ENCODE measurements around the gene SMARCA1. TPM values are rescaled to one million over a fixed set of nuclear protein-coding genes. Genes with fewer than 3 reads are reported as not detected.

The SMARCA1 gene
- total and polyA plus RNA-seq, 2 experiments from 2014 or later: 66.7 to 119 TPM

DNA sequence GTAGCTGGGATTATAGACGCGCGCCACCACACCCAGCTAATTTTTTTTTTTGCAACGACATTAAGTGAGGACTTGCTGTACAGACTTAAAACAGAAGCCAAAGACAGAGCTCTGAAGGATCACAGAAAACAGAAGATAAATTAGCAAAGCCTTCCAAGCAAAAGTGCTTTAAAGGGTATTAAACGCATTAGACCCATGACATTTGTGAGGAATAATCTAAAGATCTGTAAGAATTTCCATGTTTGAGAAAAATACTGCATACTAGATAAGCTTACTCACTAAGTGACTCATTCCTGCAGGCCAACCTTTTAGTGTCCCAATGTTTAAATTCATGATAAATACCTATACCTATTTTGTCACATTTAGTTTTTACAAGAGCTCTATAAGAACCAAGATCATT, 27.4 kb downstream of the SMARCA1 start:
- no peak for TF ChIP-seq EZH2phosphoT487 (IDR thresholded peaks at IDR 0.05; ENCODE audit: low read depth, severe bottlenecking, unreplicated experiment)
- TF ChIP-seq, protein P1, sequence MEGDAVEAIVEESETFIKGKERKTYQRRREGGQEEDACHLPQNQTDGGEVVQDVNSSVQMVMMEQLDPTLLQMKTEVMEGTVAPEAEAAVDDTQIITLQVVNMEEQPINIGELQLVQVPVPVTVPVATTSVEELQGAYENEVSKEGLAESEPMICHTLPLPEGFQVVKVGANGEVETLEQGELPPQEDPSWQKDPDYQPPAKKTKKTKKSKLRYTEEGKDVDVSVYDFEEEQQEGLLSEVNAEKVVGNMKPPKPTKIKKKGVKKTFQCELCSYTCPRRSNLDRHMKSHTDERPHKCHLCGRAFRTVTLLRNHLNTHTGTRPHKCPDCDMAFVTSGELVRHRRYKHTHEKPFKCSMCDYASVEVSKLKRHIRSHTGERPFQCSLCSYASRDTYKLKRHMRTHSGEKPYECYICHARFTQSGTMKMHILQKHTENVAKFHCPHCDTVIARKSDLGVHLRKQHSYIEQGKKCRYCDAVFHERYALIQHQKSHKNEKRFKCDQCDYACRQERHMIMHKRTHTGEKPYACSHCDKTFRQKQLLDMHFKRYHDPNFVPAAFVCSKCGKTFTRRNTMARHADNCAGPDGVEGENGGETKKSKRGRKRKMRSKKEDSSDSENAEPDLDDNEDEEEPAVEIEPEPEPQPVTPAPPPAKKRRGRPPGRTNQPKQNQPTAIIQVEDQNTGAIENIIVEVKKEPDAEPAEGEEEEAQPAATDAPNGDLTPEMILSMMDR (IDR thresholded peaks at IDR 0.05; ENCODE audit: poor library complexity): no peak
- no peak for TF ChIP-seq EZH2 (IDR thresholded peaks at IDR 0.05; ENCODE audit: borderline replicate concordance)
- H3K4me1 ChIP-seq (ENCODE audit: insufficient read depth): no peaks in the 10 kb centered on the region
- no peaks in the 10 kb centered on the region for H3K9me2 ChIP-seq (replicated peaks; ENCODE audit: insufficient read depth)
- DNase-seq (ENCODE audit: low spot score): no peak
- no peak overlapping the region for H2AFZ ChIP-seq
- H4K20me1 ChIP-seq (ENCODE audit: insufficient read depth, poor library complexity, severe bottlenecking): no peaks in the 10 kb centered on the region
- H3K79me2 ChIP-seq: no peaks in the 10 kb centered on the region
- 77% methylated on average over 5 of the region's 5 CpGs for WGBS (ENCODE audit: low lambda C conversion rate, missing lambda C conversion rate)
- H3K4me3 ChIP-seq: no peak overlapping the region
- H3K27ac ChIP-seq: no peak overlapping the region
- H3K9me3 ChIP-seq (ENCODE audit: low read depth): no peaks in the 10 kb centered on the region
- no peak overlapping the region for H3K4me2 ChIP-seq
- H3K36me3 ChIP-seq (replicated peaks; ENCODE audit: insufficient read depth, low read depth): no peaks in the 10 kb centered on the region
- H3K27me3 ChIP-seq: no peaks in the 10 kb centered on the region

DNA sequence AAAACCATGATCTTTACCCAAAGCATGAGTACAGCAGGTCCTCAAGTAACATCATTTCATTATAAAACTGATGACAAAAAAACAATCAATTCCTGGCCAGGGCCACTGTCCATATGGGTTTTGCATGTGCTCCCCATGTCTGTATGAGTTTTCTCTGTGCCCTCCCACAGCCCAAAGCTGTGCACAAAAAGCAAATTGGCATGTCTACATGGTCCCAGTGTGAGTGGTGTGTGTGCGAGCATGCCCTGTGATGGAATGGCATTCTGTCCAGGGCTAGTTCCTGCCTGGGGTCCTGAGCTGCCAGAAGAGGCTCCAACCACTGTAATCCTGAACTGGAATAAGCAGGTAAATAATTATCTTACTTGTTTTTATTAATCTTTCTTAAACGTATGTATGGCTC, 28.4 kb downstream of the SMARCA1 start:
- Histone ChIP-seq H3K4me1 (ENCODE audit: insufficient read depth) (no peaks in the 10 kb centered on the region), H3K36me3 (replicated peaks; ENCODE audit: insufficient read depth, low read depth) (no peaks in the 10 kb centered on the region), H3K4me2 (no peak overlapping the region), H3K27ac (no peak overlapping the region), H2AFZ (no peak overlapping the region), H3K27me3 (no peaks in the 10 kb centered on the region), H3K9me2 (replicated peaks; ENCODE audit: insufficient read depth) (no peaks in the 10 kb centered on the region), H3K4me3 (no peak overlapping the region), H3K9me3 (ENCODE audit: low read depth) (no peaks in the 10 kb centered on the region), H3K79me2 (no peaks in the 10 kb centered on the region), H4K20me1 (ENCODE audit: insufficient read depth, poor library complexity, severe bottlenecking) (no peaks in the 10 kb centered on the region)
- WGBS (ENCODE audit: low lambda C conversion rate, missing lambda C conversion rate): 76% methylated on average over 2 of the region's 2 CpGs
- no peak for DNase-seq (ENCODE audit: low spot score)
- no peak for TF ChIP-seq EZH2phosphoT487 (IDR thresholded peaks at IDR 0.05; ENCODE audit: low read depth, severe bottlenecking, unreplicated experiment)
- TF ChIP-seq, protein P1 (IDR thresholded peaks at IDR 0.05; ENCODE audit: poor library complexity): no peak
- no peak for TF ChIP-seq EZH2 (IDR thresholded peaks at IDR 0.05; ENCODE audit: borderline replicate concordance)

DNA sequence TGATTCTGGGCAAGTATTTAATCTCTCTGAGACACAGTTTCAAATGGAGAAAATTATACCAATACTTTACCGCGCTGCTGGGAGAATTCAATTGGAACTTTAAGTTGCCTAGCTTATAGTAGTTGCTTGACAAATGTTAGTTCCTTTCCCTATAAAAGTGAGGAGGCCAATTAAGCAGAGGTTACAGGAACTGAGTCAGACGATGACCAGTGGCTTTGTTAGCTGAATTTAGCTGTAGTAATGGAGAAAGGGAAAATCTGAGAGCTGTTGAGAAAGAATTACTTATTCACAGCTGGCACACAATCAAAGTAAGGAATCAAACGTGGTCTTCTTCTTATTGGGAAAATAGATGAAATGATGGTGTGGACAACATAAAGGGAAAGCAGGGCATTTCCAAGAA, 29.6 kb downstream of the SMARCA1 start:
- Histone ChIP-seq H4K20me1 (ENCODE audit: insufficient read depth, poor library complexity, severe bottlenecking) (no peaks in the 10 kb centered on the region), H3K4me3 (no peak overlapping the region), H3K27ac (no peak overlapping the region), H3K9me2 (replicated peaks; ENCODE audit: insufficient read depth) (no peaks in the 10 kb centered on the region), H3K4me1 (ENCODE audit: insufficient read depth) (no peaks in the 10 kb centered on the region), H3K4me2 (no peak overlapping the region), H3K36me3 (replicated peaks; ENCODE audit: insufficient read depth, low read depth) (no peaks in the 10 kb centered on the region), H3K9me3 (ENCODE audit: low read depth) (no peaks in the 10 kb centered on the region), H3K79me2 (no peaks in the 10 kb centered on the region), H2AFZ (no peak overlapping the region), H3K27me3 (no peaks in the 10 kb centered on the region)
- no peak for DNase-seq (ENCODE audit: low spot score)
- 73% methylated on average over 4 of the region's 4 CpGs for WGBS (ENCODE audit: low lambda C conversion rate, missing lambda C conversion rate)
- TF ChIP-seq, protein P1 (IDR thresholded peaks at IDR 0.05; ENCODE audit: poor library complexity): no peak
- TF ChIP-seq EZH2 (IDR thresholded peaks at IDR 0.05; ENCODE audit: borderline replicate concordance) (no peak), EZH2phosphoT487 (IDR thresholded peaks at IDR 0.05; ENCODE audit: low read depth, severe bottlenecking, unreplicated experiment) (no peak)

DNA sequence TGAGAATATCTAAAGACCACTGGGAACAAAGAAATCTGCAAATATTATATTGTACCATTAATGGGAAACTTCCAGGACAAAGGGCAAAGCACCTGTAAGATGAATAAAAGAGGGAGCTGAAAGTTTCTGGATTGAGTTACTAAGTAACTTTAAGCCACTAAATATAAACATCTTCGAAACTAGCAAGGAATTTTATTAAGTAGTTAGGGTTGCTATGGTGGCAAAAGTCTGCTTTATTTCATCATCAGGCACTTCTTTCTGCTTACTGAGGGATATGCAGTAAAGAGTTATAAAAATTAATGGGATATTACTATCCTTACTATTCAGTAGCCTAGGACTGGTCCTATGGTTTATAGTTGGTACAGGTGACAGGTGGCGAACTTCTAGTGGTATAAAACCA, 33.0 kb downstream of the SMARCA1 start:
- TF ChIP-seq, protein P1 (IDR thresholded peaks at IDR 0.05; ENCODE audit: poor library complexity): no peak
- TF ChIP-seq EZH2 (IDR thresholded peaks at IDR 0.05; ENCODE audit: borderline replicate concordance) (no peak), EZH2phosphoT487 (IDR thresholded peaks at IDR 0.05; ENCODE audit: low read depth, severe bottlenecking, unreplicated experiment) (no peak)
- no peaks in the 10 kb centered on the region for H3K79me2 ChIP-seq
- no peaks in the 10 kb centered on the region for H3K9me3 ChIP-seq (ENCODE audit: low read depth)
- no peaks in the 10 kb centered on the region for H3K27me3 ChIP-seq
- no peak overlapping the region for H3K4me2 ChIP-seq
- H3K9me2 ChIP-seq (replicated peaks; ENCODE audit: insufficient read depth): no peaks in the 10 kb centered on the region
- H3K27ac ChIP-seq: peak overlapping the region; percentile 6
- WGBS (ENCODE audit: low lambda C conversion rate, missing lambda C conversion rate): 67% methylated on average over 2 of the region's 2 CpGs
- H3K36me3 ChIP-seq (replicated peaks; ENCODE audit: insufficient read depth, low read depth): no peaks in the 10 kb centered on the region
- no peak overlapping the region for H3K4me3 ChIP-seq
- no peaks in the 10 kb centered on the region for H4K20me1 ChIP-seq (ENCODE audit: insufficient read depth, poor library complexity, severe bottlenecking)
- H3K4me1 ChIP-seq (ENCODE audit: insufficient read depth): no peaks in the 10 kb centered on the region
- no peak overlapping the region for H2AFZ ChIP-seq
- no peak for DNase-seq (ENCODE audit: low spot score)

Measured in hepatocyte (in vitro differentiated cells).